ENCODE measurements around the gene CHID1.

Gene CHID1

DNA sequence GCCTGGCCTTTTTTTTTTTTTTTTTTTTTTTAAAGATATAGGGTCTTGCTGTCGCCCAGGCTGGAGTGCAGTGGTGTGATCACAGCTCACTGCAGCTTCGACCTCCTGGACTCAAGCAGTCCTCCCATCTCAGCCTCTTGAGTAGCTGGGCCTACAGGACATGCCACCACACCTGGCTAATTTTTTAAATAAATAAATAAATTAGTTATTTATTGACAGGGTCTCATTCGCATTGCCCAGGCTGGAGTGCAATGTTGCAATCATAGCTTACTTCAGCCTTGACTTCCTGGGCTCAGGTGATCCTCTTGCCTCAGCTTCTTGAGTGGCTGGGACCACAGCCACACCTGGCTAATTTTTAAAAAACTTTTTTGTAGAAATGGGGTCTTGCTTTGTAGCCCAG is 25.6 kb upstream of the CHID1 start:
- no peaks in the 10 kb centered on the region for H3K9me2 ChIP-seq (replicated peaks; ENCODE audit: insufficient read depth, low read length)
- no peak overlapping the region for H3K27ac ChIP-seq (ENCODE audit: low read depth, low read length)
- H3K79me2 ChIP-seq (ENCODE audit: insufficient read depth, low read length) = peaks cover 94% of the 10 kb centered on the region
- H3K9me3 ChIP-seq (ENCODE audit: insufficient read depth, low read length) = no peaks in the 10 kb centered on the region
- no peak overlapping the region for H3K9ac ChIP-seq (ENCODE audit: low read length)
- no peak overlapping the region for H3K4me2 ChIP-seq (ENCODE audit: low read depth, low read length, poor library complexity, severe bottlenecking)
- no peaks in the 10 kb centered on the region; the same call in 1 of the 2 replicates for H4K20me1 ChIP-seq (ENCODE audit: low read depth, low read length)
- H3K27me3 ChIP-seq (ENCODE audit: low read length) = no peaks in the 10 kb centered on the region
- no peak overlapping the region for H2AFZ ChIP-seq (ENCODE audit: low read depth, low read length, severe bottlenecking)
- H3K4me3 ChIP-seq (ENCODE audit: insufficient read depth, low read length, poor library complexity, severe bottlenecking) = no peak overlapping the region
- H3K36me3 ChIP-seq (ENCODE audit: low read length) = no peaks in the 10 kb centered on the region
- H3F3A ChIP-seq (ENCODE audit: insufficient read depth) = no peaks in the 10 kb centered on the region
- TF ChIP-seq CTCF (IDR thresholded peaks at IDR 0.05; ENCODE audit: insufficient read depth, low read length, poor library complexity, severe bottlenecking) = no peak
- no peak for TF ChIP-seq EZH2phosphoT487 (conservative IDR thresholded peaks at IDR 0.05; ENCODE audit: low read length)

- Histone ChIP-seq H3K4me3 (ENCODE audit: insufficient read depth, low read length, poor library complexity, severe bottlenecking) (no peak overlapping the region), H4K20me1 (ENCODE audit: low read depth, low read length) (no peaks in the 10 kb centered on the region; the same call in 1 of the 2 replicates)
Measured at GRCh38 chr11:934527-934926, 23.9 kb upstream of the CHID1 start.

GRCh38 chr11:933936-934335 is 23.3 kb upstream of the CHID1 start:
- H3K9me2 ChIP-seq (replicated peaks; ENCODE audit: insufficient read depth, low read length) = no peaks in the 10 kb centered on the region
- H3K4me3 ChIP-seq (ENCODE audit: insufficient read depth, low read length, poor library complexity, severe bottlenecking) = no peak overlapping the region
- H3K27me3 ChIP-seq (ENCODE audit: low read length) = no peaks in the 10 kb centered on the region
- H3K36me3 ChIP-seq (ENCODE audit: low read length) = no peaks in the 10 kb centered on the region
- H3K27ac ChIP-seq (ENCODE audit: low read depth, low read length) = no peak overlapping the region
- TF ChIP-seq EZH2phosphoT487 (conservative IDR thresholded peaks at IDR 0.05; ENCODE audit: low read length) (no peak), CTCF (IDR thresholded peaks at IDR 0.05; ENCODE audit: insufficient read depth, low read length, poor library complexity, severe bottlenecking) (no peak)
- H3K9me3 ChIP-seq (ENCODE audit: insufficient read depth, low read length) = no peaks in the 10 kb centered on the region
- peaks cover 92% of the 10 kb centered on the region for H3K79me2 ChIP-seq (ENCODE audit: insufficient read depth, low read length)
- no peak overlapping the region for H3K9ac ChIP-seq (ENCODE audit: low read length)
- no peak overlapping the region for H3K4me2 ChIP-seq (ENCODE audit: low read depth, low read length, poor library complexity, severe bottlenecking)
- H4K20me1 ChIP-seq (ENCODE audit: low read depth, low read length) = no peaks in the 10 kb centered on the region; the same call in 1 of the 2 replicates
- H2AFZ ChIP-seq (ENCODE audit: low read depth, low read length, severe bottlenecking) = no peak overlapping the region
- no peaks in the 10 kb centered on the region for H3F3A ChIP-seq (ENCODE audit: insufficient read depth)

More at GRCh38 chr11:934527-934926, 23.9 kb upstream of the CHID1 start:
- Histone ChIP-seq H3K27ac (ENCODE audit: low read depth, low read length) (no peak overlapping the region), H3K27me3 (ENCODE audit: low read length) (no peaks in the 10 kb centered on the region), H3K9ac (ENCODE audit: low read length) (no peak overlapping the region), H2AFZ (ENCODE audit: low read depth, low read length, severe bottlenecking) (no peak overlapping the region), H3K4me2 (ENCODE audit: low read depth, low read length, poor library complexity, severe bottlenecking) (no peak overlapping the region), H3K79me2 (ENCODE audit: insufficient read depth, low read length) (peaks cover 92% of the 10 kb centered on the region), H3F3A (ENCODE audit: insufficient read depth) (no peaks in the 10 kb centered on the region), H3K9me3 (ENCODE audit: insufficient read depth, low read length) (no peaks in the 10 kb centered on the region), H3K9me2 (replicated peaks; ENCODE audit: insufficient read depth, low read length) (no peaks in the 10 kb centered on the region), H3K36me3 (ENCODE audit: low read length) (no peaks in the 10 kb centered on the region)
- TF ChIP-seq CTCF (IDR thresholded peaks at IDR 0.05; ENCODE audit: insufficient read depth, low read length, poor library complexity, severe bottlenecking) = no peak
- TF ChIP-seq EZH2phosphoT487 (conservative IDR thresholded peaks at IDR 0.05; ENCODE audit: low read length) = no peak
